ENCODE data around the gene LHPP. TPM values are rescaled to one million over a fixed set of nuclear protein-coding genes. Genes with fewer than 3 reads are reported as not detected.

The LHPP gene
- total and polyA plus RNA-seq, 10 of the 15 experiments (the other 5 are each of a cell fraction or from before 2014, with no cell fraction given), result 0.79 to 9.8 (median 6.7) TPM

- TF ChIP-seq, protein P1, sequence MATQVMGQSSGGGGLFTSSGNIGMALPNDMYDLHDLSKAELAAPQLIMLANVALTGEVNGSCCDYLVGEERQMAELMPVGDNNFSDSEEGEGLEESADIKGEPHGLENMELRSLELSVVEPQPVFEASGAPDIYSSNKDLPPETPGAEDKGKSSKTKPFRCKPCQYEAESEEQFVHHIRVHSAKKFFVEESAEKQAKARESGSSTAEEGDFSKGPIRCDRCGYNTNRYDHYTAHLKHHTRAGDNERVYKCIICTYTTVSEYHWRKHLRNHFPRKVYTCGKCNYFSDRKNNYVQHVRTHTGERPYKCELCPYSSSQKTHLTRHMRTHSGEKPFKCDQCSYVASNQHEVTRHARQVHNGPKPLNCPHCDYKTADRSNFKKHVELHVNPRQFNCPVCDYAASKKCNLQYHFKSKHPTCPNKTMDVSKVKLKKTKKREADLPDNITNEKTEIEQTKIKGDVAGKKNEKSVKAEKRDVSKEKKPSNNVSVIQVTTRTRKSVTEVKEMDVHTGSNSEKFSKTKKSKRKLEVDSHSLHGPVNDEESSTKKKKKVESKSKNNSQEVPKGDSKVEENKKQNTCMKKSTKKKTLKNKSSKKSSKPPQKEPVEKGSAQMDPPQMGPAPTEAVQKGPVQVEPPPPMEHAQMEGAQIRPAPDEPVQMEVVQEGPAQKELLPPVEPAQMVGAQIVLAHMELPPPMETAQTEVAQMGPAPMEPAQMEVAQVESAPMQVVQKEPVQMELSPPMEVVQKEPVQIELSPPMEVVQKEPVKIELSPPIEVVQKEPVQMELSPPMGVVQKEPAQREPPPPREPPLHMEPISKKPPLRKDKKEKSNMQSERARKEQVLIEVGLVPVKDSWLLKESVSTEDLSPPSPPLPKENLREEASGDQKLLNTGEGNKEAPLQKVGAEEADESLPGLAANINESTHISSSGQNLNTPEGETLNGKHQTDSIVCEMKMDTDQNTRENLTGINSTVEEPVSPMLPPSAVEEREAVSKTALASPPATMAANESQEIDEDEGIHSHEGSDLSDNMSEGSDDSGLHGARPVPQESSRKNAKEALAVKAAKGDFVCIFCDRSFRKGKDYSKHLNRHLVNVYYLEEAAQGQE (IDR thresholded peaks at IDR 0.05; ENCODE audit: low read depth, low read length), result no peak
Measured at GRCh38 chr10:124511205-124512039, 49.8 kb downstream of the LHPP start (continued).

- no peaks in the 10 kb centered on the region for H3K36me3 ChIP-seq (ENCODE audit: control insufficient read depth in 2 of 2, insufficient read depth in 2 of 2, low read length in 1 of 2)
- no peak overlapping the region for H3K4me2 ChIP-seq (ENCODE audit: control insufficient read depth, insufficient read depth)
- ChIA-PET SMC1A (ENCODE audit: uncharacterized antibody, unreplicated experiment) (no interaction called here), RAD21 (ENCODE audit: unreplicated experiment) (no interaction called here), CTCF (no interaction called here), POLR2A (no interaction called here)
- H4K20me1 ChIP-seq (ENCODE audit: control insufficient read depth, insufficient read depth), result no peaks in the 10 kb centered on the region
- H3K9ac ChIP-seq (ENCODE audit: control insufficient read depth, insufficient read depth, low read length), result no peak overlapping the region
- no peak for DNase-seq (ENCODE audit: low read depth, low spot score)
- FAIRE-seq, result no peak
- WGBS (ENCODE audit: insufficient coverage, insufficient replicate concordance, low lambda C conversion rate, missing lambda C conversion rate), result 71% methylated on average over 8 of the region's 8 CpGs
- ATAC-seq, result no peak
- H3K27me3 ChIP-seq (replicated peaks in 1 of 2; ENCODE audit: control insufficient read depth in 2 of 2, insufficient read depth in 2 of 2, low read length in 1 of 2), result no peaks in the 10 kb centered on the region
- no TSS peak for BruUV-seq (replicated peaks)
- in situ Hi-C loops (cut with MboI), result no loop called here
- H3K4me1 ChIP-seq (ENCODE audit: control insufficient read depth, insufficient read depth, low read length), result no peaks in the 10 kb centered on the region
- H3K27ac ChIP-seq (ENCODE audit: control insufficient read depth, insufficient read depth), result no peak overlapping the region
- no peaks in the 10 kb centered on the region for H3K9me3 ChIP-seq (replicated peaks; ENCODE audit: control insufficient read depth, insufficient read depth, low read length)
- no peak overlapping the region for H3K4me3 ChIP-seq
- no peaks in the 10 kb centered on the region for H3K79me2 ChIP-seq (ENCODE audit: control insufficient read depth, insufficient read depth, low read length)
- intact Hi-C loops (cut with micrococcal nuclease; ENCODE audit: unreplicated experiment), result no loop called here
- no peak overlapping the region for H2AFZ ChIP-seq (ENCODE audit: control insufficient read depth, low read depth, low read length)
- TF ChIP-seq KAT2A (conservative IDR thresholded peaks at IDR 0.05; ENCODE audit: control insufficient read depth, low read depth, low read length) (no peak), TARDBP (IDR thresholded peaks at IDR 0.05; ENCODE audit: borderline replicate concordance) (no peak), CHD1 (IDR thresholded peaks at IDR 0.05; ENCODE audit: low read depth, low read length) (no peak), IRF4 (IDR thresholded peaks at IDR 0.05; ENCODE audit: low read depth, low read length) (no peak), YBX1 (IDR thresholded peaks at IDR 0.05) (no peak), ELK1 (IDR thresholded peaks at IDR 0.05; ENCODE audit: low read depth, low read length) (no peak), POLR2AphosphoS5 (IDR thresholded peaks at IDR 0.05; ENCODE audit: low read length) (no peak), HCFC1 (IDR thresholded peaks at IDR 0.05; ENCODE audit: low read length) (no peak), STAT3 (IDR thresholded peaks at IDR 0.05; ENCODE audit: low read depth, low read length) (no peak), CREM (IDR thresholded peaks at IDR 0.05; ENCODE audit: low read depth) (no peak), NRF1 (conservative IDR thresholded peaks at IDR 0.05; ENCODE audit: low read depth, low read length) (no peak)
- TF ChIP-seq, protein P2, sequence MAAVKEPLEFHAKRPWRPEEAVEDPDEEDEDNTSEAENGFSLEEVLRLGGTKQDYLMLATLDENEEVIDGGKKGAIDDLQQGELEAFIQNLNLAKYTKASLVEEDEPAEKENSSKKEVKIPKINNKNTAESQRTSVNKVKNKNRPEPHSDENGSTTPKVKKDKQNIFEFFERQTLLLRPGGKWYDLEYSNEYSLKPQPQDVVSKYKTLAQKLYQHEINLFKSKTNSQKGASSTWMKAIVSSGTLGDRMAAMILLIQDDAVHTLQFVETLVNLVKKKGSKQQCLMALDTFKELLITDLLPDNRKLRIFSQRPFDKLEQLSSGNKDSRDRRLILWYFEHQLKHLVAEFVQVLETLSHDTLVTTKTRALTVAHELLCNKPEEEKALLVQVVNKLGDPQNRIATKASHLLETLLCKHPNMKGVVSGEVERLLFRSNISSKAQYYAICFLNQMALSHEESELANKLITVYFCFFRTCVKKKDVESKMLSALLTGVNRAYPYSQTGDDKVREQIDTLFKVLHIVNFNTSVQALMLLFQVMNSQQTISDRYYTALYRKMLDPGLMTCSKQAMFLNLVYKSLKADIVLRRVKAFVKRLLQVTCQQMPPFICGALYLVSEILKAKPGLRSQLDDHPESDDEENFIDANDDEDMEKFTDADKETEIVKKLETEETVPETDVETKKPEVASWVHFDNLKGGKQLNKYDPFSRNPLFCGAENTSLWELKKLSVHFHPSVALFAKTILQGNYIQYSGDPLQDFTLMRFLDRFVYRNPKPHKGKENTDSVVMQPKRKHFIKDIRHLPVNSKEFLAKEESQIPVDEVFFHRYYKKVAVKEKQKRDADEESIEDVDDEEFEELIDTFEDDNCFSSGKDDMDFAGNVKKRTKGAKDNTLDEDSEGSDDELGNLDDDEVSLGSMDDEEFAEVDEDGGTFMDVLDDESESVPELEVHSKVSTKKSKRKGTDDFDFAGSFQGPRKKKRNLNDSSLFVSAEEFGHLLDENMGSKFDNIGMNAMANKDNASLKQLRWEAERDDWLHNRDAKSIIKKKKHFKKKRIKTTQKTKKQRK (IDR thresholded peaks at IDR 0.05; ENCODE audit: low read depth, low read length), result no peak
- TF ChIP-seq, protein P3, sequence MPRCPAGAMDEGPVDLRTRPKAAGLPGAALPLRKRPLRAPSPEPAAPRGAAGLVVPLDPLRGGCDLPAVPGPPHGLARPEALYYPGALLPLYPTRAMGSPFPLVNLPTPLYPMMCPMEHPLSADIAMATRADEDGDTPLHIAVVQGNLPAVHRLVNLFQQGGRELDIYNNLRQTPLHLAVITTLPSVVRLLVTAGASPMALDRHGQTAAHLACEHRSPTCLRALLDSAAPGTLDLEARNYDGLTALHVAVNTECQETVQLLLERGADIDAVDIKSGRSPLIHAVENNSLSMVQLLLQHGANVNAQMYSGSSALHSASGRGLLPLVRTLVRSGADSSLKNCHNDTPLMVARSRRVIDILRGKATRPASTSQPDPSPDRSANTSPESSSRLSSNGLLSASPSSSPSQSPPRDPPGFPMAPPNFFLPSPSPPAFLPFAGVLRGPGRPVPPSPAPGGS (IDR thresholded peaks at IDR 0.05; ENCODE audit: borderline replicate concordance, insufficient read depth, low read depth, low read length, poor library complexity, severe bottlenecking), result no peak
Measured at GRCh38 chr10:124512040-124512428, 50.4 kb downstream of the LHPP start.
